Choroid plexus epithelial cell (primary cell): ENCODE measurements around the gene ZBTB4.
"Not testable (repeated sequence)": the region's sequence is repeated elsewhere in the genome, so short reads cannot be mapped to it uniquely, and the experiment has no call there.

ENCODE experiments used
- DNase-seq: peaks from one replicate; pipeline ENCODE4 v3.0.0-alpha.2; 2010; ENCODE audit warnings: low read depth
- H3K4me3 ChIP-seq: 2 replicates; pipeline ENCODE4 v1.5.1; 2011; ENCODE audit warnings: low read depth, mild to moderate bottlenecking, control low read depth, low read length, moderate library complexity
- CTCF ChIP-seq: conservative IDR thresholded peaks from 2 replicates; pipeline ENCODE4 v1.5.1; 2011; ENCODE audit warnings: low read depth, mild to moderate bottlenecking, control low read depth, inconsistent platforms, low read length, moderate library complexity

Gene ZBTB4

GRCh38 chr17:7484067-7484918 lies 4.9 kb upstream of the ZBTB4 start, which contains the start of gene POLR2A:
Gene POLR2A (plus strand): TSS chr17:7484366.
- DNase-seq: peak; percentile 99
- peak within 1 kb of the TSS; percentile 87 for H3K4me3 ChIP-seq
- no peak for TF ChIP-seq CTCF

DNA sequence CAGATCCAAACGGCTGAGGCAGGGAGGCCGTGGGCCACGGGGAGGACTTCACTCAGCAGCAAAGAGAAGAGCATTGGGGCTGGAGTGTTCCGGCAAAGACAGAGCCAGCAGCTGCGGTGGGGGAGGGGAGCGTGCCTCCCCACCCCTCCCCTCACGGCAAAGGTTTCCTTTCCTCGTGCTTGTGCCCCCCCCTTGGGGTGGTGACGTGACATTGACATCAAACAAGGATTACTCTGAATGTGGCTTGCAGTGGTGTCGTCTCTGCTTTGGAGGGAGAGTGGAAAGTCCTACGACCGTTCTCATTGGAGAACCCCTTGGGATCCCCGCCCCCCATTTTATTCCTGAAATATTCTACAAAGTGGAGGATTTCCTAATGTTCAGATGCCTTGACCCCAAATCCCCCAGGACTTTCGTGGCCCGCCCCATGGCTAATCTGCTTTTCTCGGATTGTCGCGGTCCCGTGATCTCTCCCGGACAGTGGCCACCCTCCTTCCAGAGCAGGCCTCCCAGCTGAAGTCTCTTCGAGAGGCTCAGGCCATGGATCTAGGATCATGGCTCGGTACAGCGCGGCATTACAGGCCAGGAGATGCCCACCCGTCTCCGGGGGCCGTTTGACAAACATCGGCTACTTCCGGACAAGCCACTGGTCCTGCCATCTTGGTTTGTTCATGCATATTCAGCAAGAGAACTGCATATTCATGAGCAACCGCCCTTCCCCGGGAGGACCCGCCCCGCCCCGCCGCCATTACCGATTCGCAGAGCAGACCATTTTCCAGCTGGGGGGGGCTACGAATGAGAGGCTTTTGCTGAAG lies 4.0 kb upstream of the ZBTB4 start:
- no peak for TF ChIP-seq CTCF
- H3K4me3 ChIP-seq: peak overlapping the region; percentile 87

DNA sequence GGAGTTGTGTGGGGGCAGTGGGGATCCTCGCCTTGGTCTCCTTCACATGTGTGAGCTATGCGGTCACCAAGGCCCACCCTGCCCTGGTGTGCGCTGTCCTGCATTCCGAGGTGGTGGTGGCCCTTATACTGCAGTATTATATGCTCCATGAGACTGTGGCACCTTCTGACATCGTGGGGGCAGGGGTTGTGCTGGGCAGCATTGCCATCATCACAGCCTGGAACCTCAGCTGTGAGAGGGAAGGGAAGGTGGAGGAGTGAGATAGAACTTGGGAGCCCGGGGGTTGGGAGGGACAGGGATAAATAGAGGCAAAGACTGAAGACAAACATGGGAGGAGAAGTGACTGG lies 3.3 kb upstream of the ZBTB4 start:
- DNase-seq, H3K4me3 ChIP-seq: not testable (repeated sequence)

More for the DNA sequence above, 4.0 kb upstream of the ZBTB4 start:
- DNase-seq: peak; percentile 96

- H3K4me3 ChIP-seq, DNase-seq: not testable (repeated sequence)
Observed at GRCh38 chr17:7481842-7482741, 2.7 kb upstream of the ZBTB4 start.

- not testable (repeated sequence) for DNase-seq, H3K4me3 ChIP-seq
Observed at GRCh38 chr17:7481275-7481674, 1.8 kb upstream of the ZBTB4 start, which contains the start of gene SLC35G6. Gene SLC35G6 (plus strand): TSS chr17:7481446. CDS start chr17:7481517, 71 bp downstream.

DNA sequence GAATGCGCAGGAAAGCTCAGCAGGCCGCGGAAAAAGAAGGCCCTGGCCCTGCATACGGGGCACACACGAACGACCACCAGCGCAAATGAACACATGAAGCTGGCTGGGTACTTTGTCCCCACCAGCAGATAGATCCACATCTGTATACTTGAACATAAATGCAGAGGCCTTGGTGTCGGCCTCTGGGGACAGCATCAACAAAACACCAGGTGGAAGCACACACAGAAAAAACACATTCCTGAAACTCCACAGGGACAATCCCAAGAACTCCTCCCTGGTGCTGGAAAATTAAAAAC lies 606 bp upstream of the ZBTB4 start:
- no peak for TF ChIP-seq CTCF
- H3K4me3 ChIP-seq: peak overlapping the region; percentile 76
- DNase-seq: no peak

DNA sequence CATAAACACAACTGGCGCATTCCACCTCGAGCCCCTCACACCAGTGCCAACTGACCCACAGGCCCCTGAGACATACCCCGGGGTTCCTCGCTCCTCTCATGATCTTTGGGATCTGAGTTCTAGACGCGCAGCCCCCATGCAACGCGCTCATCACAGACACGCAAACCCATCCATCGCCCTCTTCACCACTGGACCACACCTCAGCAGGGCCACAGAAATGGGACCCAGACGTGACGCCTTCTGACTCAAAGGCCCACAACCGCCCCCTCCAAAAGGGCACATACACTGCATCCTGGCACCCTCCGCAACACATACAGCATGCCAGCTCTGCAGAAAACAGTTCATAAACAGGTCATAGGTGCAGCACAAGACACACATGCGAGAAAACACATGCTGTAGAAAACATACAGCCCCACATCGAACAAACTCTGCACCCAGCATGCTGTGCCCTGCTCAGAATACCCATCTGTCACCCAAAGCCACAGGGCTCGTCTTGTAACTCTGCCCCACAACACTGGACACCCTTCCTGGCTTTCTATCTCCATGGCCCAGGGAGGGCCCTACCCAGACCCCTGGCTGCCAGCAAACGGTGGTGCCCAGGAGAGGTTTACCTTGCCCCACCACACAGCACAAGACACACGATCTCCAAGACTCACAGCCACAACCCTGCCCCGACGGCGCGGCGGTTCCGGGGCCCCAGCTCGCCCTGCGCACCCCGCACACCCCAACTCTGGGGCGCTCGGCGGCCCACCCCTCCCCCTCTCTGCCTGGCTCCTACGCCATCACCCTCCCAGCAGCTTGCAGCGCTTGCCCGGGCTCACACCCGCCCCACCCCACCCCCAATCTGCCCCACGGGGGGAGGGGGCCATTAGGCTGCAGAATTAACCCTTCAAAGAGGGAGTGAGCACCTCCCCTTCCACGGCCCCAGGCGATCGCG lies 887 bp downstream of the ZBTB4 start:
- H3K4me3 ChIP-seq: peak overlapping the region; percentile 76
- DNase-seq: peak; percentile 26
- no peak for TF ChIP-seq CTCF
